Neural cell (in vitro differentiated cells): Measurements from ENCODE around the gene SENP5.

ENCODE experiments used
- CTCF ChIP-seq: fragments of 450-650 bp; IDR thresholded peaks from 2 replicates; pipeline ENCODE4 v1.5.1; 2014; ENCODE audit warnings: antibody characterized with exemption, mild to moderate bottlenecking, moderate library complexity; ENCODE audit not compliant: poor library complexity, severe bottlenecking
- MXI1 ChIP-seq: fragments of 450-650 bp; conservative IDR thresholded peaks from 2 replicates; pipeline ENCODE4 v1.6.1; 2014; ENCODE audit warnings: antibody characterized with exemption, mild to moderate bottlenecking; ENCODE audit not compliant: poor library complexity, severe bottlenecking
- RAD21 ChIP-seq: fragments of 450-650 bp; conservative IDR thresholded peaks from 2 replicates; pipeline ENCODE4 v1.6.1; 2014; ENCODE audit warnings: antibody characterized with exemption, mild to moderate bottlenecking, moderate library complexity
- TAF1 ChIP-seq: IDR thresholded peaks from 2 replicates; pipeline ENCODE4 v1.6.1; 2012; ENCODE audit warnings: low read depth

- TF ChIP-seq RAD21 (no peak), CTCF (no peak), TAF1 (no peak), MXI1 (no peak)
Observed at GRCh38 chr3:196920733-196921132, 53.0 kb downstream of the SENP5 start.
